NCI-H2227 (cell line): Measurements from ENCODE around the gene TRIP10.

ENCODE experiments used
- DNase-seq: peaks from one replicate; lab custom pipeline; 2025; ENCODE audit not compliant: unreplicated experiment; lab: John Stamatoyannopoulos, UW

TRIP10 gene

DNA sequence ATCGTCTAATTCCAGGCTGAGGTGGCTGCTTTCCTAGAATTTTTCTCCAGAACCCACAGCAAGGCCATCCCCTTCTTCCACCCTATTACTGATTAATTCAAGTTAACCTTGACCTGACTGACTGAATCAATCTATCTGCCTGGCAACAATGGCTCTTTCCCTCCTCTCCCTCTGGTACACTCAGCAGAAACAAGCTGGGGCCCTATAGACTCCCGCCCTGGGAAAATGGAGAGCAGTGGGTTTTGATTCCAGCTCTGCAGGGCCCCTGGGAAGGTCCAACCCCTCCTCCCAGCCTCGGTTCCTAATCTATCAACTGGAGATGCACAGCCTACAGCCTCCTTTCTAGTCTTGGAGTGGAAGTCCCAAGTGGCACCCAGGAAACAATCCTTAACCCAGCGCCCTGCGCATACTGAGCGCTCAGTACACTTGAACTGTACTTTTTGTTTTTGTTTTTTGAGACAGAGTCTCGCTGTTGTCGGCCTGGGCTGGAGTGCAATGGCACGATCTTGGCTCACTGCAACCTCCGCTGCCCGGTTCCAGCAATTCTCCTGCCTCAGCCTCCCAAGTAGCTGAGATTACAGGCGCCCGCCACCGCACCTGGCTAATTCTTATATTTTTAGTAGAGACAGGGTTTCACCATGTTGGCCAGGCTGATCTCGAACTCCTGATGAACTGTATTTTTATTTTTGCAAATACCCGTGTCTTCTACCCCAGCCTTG, 13.8 kb upstream of the TRIP10 start:
- no peak for DNase-seq

DNA sequence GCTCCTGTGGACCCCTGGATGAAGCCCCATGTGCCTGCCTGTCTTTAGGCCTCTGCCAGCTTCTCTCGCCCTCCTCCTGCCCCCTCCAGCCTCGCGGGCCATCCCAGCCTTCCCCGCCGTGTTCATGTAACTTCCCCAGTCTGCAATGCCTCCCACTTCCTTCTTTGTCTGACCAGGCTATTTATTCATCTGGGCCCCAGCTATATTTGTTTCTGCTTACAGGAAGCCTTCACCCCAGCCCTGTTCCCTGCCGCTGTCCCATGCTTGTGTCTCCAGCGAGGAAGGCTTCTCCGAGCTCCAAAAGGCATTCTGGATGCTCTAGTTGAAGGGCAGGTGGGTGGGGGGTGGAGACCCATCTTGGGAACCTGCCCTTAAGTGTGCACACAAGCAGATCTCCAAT, 11.1 kb upstream of the TRIP10 start:
- DNase-seq: no peak

DNA sequence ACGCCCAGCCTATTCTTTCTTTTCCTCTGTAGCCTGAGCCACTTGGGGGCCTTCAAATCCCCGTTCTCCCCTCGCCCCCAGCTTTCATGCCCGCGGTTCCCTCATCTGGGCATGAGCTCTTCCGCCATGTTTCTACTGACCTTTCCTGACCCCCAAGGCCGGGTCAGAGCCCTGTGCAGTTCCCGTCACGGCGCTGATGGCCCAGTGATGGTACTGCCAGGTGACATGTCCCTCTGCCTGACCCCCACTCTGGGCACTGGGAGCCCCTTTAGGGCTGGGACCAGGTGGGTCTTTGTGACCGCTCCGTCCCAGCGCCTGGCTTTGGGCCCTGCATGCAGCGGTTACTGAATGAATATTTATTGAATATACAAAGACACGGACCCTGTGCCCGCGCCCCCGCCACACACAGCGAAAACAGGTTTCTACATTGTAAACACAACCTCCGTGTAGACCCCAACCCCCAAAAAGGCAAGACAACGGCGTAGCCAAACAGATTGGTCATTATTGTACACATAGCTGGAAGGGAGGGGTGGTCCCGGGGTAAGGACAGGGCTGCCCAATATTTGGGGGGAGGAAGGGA, 9.8 kb upstream of the TRIP10 start:
- DNase-seq: no peak

DNA sequence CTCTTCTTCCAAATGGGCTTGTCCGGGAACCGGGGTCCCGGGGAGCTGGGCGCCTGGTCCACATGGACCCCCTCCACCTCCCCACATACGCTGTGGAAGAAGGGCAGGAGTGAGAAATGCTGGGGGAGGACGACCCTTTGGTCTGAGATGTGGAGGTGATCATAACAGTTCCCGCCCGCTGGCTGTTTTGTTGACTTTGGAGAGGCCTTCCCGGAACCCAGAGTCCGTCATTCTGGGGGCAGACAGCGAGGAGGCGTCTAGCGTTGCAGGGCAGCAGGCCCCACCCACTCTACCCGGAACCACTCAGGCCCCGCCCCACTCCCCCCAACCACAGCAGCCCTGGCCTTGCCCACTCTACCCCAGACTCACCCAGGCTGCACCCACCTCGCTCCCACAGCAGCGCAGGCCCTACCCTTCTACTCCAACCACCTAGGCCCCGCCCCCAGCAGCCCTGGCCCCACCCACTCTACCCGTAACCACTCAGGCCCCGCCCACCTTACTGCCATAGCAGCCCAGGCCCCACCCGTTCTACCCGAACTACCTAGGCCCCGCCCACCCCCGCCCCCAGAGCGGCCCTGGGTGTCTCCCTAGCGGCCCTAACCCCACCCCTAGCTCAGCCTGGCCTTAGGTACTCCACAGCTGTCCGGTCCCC, 9.2 kb upstream of the TRIP10 start:
- DNase-seq: no peak

DNA sequence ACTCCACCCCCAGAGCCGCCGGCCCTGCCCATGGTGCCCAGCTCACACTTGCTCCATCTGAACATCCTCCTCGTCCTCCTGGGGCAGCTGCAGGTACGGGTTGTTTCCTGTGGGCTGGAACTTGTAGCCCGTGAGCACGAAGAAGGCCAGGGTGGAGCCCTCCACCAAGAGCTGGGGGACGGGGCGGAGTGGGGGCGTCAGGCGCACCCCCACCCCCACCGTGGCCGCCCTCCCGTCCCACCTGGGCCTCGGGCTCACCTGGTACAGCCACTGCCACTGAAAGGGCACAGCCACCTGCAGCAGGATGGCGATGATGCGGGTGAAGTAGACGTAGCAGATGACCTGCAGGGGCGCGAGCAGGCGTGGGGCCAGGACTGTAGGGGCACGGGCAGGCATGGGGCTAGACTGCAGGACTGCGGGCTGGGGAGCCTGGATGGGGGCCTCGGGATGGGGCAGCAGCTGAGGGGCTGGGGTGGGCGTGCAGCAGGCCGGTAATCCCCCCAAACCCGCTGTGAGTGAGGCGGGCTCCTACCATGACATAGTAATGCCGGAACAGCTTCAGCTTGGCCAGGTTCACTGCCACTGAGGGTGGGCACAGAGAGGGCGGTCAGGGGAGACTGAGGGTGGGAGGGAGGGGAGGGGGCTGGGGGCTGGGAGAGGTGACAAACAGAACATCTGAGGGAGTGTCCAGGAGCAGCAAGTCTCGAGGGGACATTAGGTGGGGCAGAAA, 8.4 kb upstream of the TRIP10 start:
- DNase-seq: no peak

DNA sequence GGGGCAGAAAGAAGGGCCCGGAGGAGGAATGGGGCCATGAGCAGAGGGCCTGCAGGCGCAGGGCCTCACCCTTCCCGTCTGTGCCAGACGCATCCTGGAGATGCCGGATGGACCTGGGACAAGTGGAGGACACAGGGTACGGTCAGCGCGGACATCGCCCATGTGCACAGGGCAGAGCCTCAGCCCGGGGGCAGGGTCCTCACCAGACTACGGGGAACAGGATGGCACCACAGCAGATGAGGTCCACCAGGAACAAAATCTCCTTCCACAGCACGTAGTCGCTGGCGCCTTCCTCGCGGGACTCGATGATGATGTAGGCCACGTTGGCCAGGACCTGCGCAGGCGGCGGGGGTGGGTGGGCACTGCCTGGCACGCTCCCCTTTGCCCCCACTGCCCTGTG, 7.7 kb upstream of the TRIP10 start:
- DNase-seq: no peak

DNA sequence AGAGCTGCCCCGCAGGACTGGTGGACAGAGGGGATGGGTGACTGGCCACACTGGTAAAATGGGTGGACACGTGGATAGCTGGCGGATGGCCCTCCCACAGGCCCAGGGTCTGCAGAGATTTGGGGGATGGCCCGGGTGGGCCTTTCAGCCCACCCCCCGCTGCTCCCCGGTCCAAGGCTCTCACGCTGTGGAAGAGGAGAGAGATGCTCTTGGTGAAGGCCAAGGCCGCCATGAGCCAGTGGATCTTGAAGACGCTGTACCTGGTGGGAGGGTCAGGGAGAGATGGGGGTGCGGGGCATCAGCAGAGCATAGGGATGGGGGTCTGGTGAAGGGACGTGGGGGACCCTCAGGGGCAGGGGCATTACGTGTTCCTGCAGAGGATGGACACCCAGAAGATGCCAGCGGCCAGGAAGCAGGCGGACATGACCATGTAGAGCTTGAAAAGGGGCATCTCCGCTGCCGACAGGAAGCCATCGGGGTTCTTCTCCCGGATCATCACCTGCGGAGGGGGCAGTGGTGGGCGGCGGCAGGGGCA, 6.6 kb upstream of the TRIP10 start:
- DNase-seq: no peak

DNA sequence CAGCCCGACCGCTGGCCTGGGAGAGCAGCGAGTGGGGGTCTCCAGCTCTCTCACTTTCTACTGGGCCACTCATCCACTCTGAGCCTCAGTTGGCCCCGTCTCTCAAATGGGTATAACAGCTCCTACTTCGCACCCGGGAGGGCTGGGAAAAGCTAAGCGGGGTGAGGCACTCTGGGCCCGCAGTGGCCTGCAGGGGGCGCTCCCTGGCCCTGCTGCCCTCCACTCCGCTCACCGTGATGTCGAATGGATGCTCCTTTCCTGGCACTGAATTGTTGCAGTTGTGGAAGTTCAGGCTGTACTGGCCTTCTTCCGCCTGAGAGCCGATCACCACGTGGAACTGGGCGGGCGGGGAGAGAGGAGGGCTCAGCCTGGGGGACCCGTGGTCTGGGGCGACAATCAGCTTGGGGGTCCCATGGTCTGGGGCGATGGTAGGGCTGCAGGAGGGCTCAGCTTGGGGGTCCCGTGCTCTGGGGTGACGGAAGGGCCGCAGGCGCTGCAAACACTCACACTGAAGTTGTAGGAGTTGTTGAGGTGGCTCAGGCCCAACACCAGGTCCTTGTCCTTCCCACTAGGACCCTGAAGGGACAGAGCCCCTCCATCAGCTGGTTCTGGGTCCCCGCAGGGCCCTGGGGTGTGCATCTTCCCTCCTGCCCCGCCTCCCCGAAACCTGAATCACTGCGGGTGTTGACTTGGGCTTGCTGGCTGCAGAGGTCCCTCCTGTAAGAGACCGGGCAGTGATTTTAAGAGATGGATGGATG, 6.0 kb upstream of the TRIP10 start:
- no peak for DNase-seq

DNA sequence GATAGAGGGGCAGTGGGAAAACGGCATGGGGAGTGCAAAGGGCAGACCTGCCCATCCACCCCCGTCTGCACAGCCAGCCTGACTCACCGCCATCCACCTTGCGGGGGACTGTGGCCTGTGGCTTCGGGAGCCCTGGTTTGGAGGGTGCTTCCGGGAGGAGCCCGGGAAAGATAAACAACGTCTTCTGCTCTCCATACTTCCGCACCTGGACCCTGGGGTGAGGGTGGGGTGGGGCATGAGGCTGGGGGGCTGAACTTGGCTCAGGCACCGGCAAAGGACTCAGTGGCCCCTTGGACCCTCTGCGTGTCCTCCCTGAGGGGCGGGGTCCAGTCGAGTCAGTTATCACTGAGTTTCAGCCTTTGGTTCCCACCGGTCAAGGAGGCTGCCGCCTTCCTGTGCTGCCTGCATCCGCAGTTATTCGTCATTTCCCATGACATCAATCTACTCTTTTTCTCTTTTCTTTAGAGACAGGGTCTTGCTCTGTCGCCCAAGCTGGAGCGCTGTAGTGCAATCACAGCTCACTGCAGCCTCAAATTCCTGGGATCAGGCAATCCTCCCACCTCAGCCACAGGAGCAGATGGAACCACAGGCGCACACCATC, 5.3 kb upstream of the TRIP10 start:
- DNase-seq: no peak

DNA sequence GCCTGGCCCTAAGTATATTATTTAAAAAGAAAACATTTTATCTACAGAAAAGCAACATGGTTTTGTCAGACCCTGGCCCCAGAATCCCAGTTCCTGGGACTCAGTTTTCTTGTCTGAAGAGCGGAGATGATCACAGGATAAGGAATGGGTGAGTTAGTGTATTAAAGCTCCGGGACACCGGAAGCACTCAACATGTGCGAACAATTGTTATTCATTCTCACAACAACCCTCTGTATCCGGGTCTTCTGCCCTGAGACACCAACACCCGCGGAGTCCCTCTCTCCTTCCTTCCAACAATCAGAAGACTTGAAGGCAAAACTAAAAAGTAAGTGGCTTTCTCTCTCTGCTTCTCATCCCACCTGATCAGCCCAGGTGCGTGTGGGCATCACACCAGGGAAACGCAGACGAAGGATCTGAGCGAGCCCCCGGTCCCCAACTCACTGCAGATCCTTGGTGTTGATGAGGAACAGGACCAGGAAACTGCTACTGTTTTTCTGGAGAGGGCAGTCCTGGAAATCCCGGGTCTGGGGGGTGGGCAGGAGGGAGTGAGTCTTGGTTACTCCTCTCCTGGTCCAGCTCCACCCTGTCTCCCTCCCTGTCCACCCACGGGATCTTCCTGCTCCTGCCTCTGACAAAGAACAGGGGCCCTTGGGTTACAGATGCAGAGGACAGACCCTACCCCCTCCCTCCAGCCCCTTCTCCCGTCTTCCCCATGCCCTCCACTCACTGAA, 4.1 kb upstream of the TRIP10 start:
- no peak for DNase-seq

DNA sequence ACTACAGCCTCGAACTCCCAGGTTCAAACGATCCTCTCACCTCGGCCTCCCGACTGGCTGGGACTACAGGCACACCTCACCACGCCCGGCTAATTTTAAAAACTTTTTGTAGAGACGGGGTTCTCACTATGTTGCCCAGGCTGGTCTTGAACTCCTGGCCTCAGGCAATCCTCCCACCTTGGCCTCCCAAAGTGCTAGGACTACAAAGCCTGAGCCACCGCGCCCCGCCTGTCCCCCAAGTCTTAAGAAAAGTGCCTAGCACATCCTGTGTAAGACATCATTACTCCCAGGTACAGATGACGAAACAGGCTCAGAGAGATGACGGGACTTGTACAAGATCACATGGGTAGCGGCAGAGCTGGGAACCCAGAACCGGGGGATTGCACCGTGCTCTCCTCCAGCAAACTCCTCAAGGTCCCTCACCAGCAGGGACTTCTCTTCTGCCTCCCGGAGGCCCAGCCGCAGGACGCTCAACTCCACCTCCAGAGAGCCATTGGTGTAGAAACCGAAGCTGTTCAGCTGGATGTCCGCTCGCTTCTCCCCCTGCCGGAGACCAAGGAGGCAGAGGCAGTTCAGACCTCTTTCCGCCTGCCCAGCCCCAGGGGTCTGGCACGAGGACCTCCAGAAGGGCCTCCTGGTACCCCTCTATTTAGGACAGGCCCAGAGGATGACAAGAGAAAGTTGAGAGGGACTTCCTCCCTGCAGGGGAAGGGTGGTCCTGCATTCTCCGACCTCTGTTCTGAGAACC, 3.1 kb upstream of the TRIP10 start:
- peak; percentile 75 for DNase-seq

DNA sequence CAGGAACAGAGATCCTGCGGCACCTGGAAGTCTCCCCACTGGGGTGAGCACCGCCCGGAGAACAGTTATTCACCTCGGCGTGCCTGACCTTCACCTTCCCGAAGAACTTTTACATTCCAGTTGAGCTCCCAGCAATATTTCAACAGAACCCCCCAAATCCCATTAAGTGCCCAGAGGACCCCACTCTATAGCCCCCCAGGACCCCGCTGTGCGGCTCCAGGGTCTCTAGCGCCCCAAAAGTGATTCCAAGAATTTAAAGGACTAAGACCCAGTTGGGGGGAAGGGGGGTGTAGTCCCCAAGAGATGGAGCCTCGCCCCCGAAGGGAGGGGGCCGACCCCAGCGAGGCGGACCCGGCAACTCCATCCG, 2.6 kb upstream of the TRIP10 start:
- DNase-seq: no peak

DNA sequence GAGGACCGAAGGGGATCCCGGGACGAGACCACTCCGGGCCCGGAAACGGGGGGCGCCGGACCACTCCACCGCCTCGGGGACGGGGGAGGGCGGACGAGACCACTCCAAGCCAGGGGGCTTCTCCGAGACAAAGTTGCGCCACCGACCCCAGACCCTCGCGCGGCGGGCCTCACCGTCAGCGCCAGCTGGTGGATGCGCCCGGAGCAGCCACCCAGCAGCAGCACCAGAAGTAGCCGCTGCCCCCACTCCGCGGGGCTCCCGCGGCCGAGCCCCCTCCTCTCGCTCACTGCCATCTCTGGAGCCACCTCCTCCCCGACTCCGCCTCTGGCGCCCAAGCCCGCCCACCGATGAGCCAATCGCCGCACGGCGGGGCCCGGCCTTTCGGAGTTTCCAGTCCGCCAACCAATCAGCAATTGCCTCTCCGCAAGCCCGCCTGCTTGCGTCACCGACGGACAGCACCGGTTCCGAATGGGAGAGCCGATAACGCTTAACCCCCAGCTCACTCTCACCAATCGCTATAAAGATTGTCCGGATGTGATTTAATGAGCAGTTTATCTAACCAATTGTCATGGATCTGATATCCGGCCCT, 2.1 kb upstream of the TRIP10 start, which contains the start of gene GPR108:
GPR108 (minus strand) TSS at position 297 of the 589 bp plus-strand sequence; CDS start at position 293, 4 bp downstream.
- peak; percentile 98 for DNase-seq

DNA sequence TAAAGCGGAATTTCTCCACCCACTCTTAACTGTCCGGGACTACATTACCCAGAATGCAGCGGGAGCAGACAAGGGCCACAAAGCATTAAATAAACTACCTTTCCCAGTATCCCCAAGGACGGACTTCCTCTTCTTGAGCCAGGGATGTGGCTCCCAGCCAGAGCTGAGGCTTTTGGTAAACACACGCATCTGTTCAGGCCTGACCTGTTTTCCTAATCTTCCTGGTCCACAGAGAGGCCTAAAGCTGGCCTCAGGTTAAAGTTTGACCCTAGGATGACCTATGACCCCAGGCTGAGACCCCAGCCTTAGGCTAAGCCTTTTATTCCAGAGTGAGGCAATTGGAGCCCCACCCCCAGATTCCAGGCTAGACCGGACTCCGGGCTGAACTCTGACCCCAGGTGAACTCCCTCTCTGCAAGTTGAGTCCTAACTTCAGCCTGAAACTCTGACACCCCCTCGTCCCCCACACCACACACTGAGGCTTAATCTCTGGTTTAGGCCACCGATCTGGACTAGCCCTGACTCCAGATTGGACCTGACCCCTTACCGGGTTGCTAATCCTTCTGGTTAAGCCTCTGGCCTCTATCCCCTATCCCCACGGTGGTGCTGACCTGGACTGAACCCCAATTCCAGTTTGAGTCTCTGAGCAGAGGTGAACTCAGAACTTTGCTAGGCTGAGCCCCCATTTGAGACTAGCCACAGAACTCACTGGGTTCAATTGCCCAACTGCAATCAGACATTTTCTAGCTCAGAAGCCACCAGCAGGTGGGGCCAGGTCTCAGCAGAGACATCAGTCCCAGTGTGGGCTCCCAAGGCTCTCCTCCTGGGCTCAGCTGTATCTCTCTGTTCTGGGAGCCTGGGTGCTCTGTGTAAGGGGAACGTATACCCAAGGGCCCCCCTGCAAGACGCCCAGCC, 1.4 kb upstream of the TRIP10 start:
- peak; percentile 40 for DNase-seq

DNA sequence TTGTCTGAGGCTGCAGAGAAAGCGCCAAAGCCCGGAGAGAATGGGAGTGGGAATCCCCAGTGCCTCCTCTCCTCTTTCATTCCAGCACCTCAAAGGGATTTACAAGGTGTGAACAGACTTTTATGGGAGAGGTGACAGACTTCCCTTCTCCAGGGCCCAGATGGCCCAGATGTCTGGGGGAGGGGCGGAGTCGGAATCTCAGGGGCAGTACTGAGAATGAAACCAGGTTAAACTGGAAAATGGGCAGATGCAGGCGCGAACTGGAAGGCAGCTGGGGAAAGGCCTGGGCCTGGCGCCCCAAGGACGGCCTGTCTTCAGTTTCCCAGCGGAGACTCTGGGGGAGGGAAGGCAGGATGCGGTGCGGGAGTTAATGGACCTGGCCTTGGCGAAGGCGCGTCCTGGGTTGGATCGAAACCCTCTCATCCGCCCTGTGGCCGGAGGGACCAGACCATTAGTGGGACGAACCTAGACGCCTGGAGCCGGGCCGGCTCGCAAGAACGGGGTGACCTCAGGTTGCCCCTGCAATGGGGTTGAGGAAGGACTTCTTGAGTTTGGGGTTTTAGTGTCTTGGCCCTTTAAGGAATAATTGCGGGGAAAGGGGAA, 592 bp upstream of the TRIP10 start:
- DNase-seq: no peak

DNA sequence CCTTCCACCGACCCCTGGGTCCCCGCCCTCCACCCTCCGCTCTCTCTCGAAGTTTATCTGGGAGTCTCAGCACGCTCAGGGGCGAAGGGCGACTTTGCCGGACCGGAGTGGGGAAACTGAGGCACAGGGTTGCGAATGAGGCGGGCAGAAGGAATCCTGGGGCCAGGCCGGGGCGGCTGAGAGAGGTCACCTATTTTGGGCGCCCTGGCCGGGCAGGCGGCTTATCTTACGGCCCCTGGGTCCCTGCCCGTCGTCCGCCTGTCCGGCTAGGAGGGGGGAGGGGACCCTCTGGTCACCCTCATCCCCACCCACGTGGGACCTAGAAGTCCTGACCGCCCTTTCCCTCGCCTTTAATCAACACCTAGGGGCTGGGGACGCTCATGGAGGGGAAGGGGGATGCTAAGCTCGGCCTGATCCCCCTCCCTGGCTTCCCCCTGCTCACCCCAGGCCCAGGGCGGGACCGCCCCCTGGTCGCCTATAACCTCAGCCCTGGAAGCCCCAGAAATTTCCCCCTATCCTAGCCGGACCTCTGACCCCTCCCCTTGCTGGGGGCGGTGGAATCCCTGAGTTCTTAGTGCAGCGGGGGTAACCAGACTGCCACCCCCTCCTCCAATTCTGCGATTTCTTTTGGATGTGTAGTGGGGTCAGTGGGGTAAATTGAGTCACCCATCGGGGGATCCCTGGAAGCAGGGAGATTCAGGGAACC, 556 bp downstream of the TRIP10 start:
- DNase-seq: peak; percentile 52
